Ishikawa (cell line): ENCODE measurements around the gene KTN1.

Experiments
- CEBPB ChIP-seq: IDR thresholded peaks from 2 replicates; pipeline ENCODE4 v1.6.1; 2012
- CREB1 ChIP-seq: IDR thresholded peaks from 2 replicates; pipeline ENCODE4 v1.6.1; 2012; ENCODE audit warnings: low read depth
- EGR1 ChIP-seq: IDR thresholded peaks from 2 replicates; pipeline ENCODE4 v1.6.1; 2012
- EP300 ChIP-seq: IDR thresholded peaks from 2 replicates; pipeline ENCODE4 v1.6.1; 2012; ENCODE audit warnings: borderline replicate concordance
- FOXM1 ChIP-seq: IDR thresholded peaks from 2 replicates; pipeline ENCODE4 v1.6.1; 2012; ENCODE audit warnings: low read depth, borderline replicate concordance
- MAX ChIP-seq: IDR thresholded peaks from 2 replicates; pipeline ENCODE4 v1.6.1; 2012
- NFIC ChIP-seq: IDR thresholded peaks from 2 replicates; pipeline ENCODE4 v1.6.1; 2012
- RAD21 ChIP-seq: IDR thresholded peaks from 2 replicates; pipeline ENCODE4 v1.6.1; 2012; ENCODE audit warnings: low read depth
- REST ChIP-seq: IDR thresholded peaks from 2 replicates; pipeline ENCODE4 v1.6.1; 2012; ENCODE audit warnings: low read depth, mild to moderate bottlenecking
- TAF1 ChIP-seq: IDR thresholded peaks from 2 replicates; pipeline ENCODE4 v1.6.1; 2012; ENCODE audit warnings: low read depth, mild to moderate bottlenecking
- TCF12 ChIP-seq: IDR thresholded peaks from 2 replicates; pipeline ENCODE4 v1.6.1; 2012; ENCODE audit warnings: low read depth
- TEAD4 ChIP-seq: IDR thresholded peaks from 2 replicates; pipeline ENCODE4 v1.6.1; 2012
- USF1 ChIP-seq: IDR thresholded peaks from 2 replicates; pipeline ENCODE4 v1.6.1; 2012
- YY1 ChIP-seq: IDR thresholded peaks from 2 replicates; pipeline ENCODE4 v1.6.1; 2012; ENCODE audit warnings: low read depth

- TF ChIP-seq RAD21 (no peak), REST (no peak), EP300 (no peak), TAF1 (no peak), FOXM1 (no peak), EGR1 (no peak), MAX (no peak), TCF12 (no peak), NFIC (no peak), CREB1 (no peak), CEBPB (no peak), USF1 (no peak), TEAD4 (no peak), YY1 (no peak)
Measured at GRCh38 chr14:55562135-55562534, 17.9 kb upstream of the KTN1 start.
